HEK293 (cell line): ENCODE measurements around the gene CSNK1G3.

Experiments used
- ATF2 ChIP-seq: fragments of 450-650 bp; formaldehyde crosslinking; IDR thresholded peaks from 2 replicates; pipeline ENCODE4 v1.5.1; 2016; ENCODE audit warnings: missing biosample characterization, missing genetic modification characterization, low read depth
- CTCF ChIP-seq: fragments of 450-650 bp; formaldehyde crosslinking; IDR thresholded peaks from 2 replicates; pipeline ENCODE4 v1.5.1; 2016; ENCODE audit warnings: missing biosample characterization, missing genetic modification characterization
- OVOL3 ChIP-seq: fragments of 450-650 bp; formaldehyde crosslinking; IDR thresholded peaks from 2 replicates; pipeline ENCODE4 v1.5.1; 2016; ENCODE audit warnings: missing biosample characterization, missing genetic modification characterization
- REPIN1 ChIP-seq: fragments of 450-650 bp; formaldehyde crosslinking; IDR thresholded peaks from 2 replicates; pipeline ENCODE4 v1.5.1; 2017; ENCODE audit warnings: missing biosample characterization, missing genetic modification characterization, low read depth
- ZBTB1 ChIP-seq: fragments of 450-650 bp; formaldehyde crosslinking; IDR thresholded peaks from 2 replicates; pipeline ENCODE4 v1.5.1; 2016; ENCODE audit warnings: missing biosample characterization, missing genetic modification characterization
- ZBTB7A ChIP-seq: fragments of 450-650 bp; formaldehyde crosslinking; IDR thresholded peaks from 2 replicates; pipeline ENCODE4 v1.5.1; 2016; ENCODE audit warnings: low read depth, missing biosample characterization, missing genetic modification characterization
- ZEB2 ChIP-seq: fragments of 450-650 bp; formaldehyde crosslinking; IDR thresholded peaks from 2 replicates; pipeline ENCODE4 v1.5.1; 2016; ENCODE audit warnings: missing biosample characterization, missing genetic modification characterization
- ZNF175 ChIP-seq: fragments of 450-650 bp; formaldehyde crosslinking; IDR thresholded peaks from 2 replicates; pipeline ENCODE4 v1.5.1; 2016; ENCODE audit warnings: missing biosample characterization, missing genetic modification characterization
- ZNF274 ChIP-seq, 2 experiments: fragments of 200-500 bp in 1 of 2; fragments of 450-650 bp in 1 of 2; sonication (Bioruptor generic) in 1 of 2; formaldehyde crosslinking in 1 of 2; IDR thresholded peaks; 2 replicates each; pipeline versions ENCODE4 v1.5.1 to v1.6.1; 2014 to 2016; ENCODE audit warnings: borderline replicate concordance in 1 of 2, inconsistent platforms in 1 of 2, low read length in 1 of 2, missing biosample characterization in 1 of 2, missing genetic modification characterization in 1 of 2
- ZNF404 ChIP-seq: fragments of 450-650 bp; formaldehyde crosslinking; IDR thresholded peaks from 2 replicates; pipeline ENCODE4 v1.5.1; 2017; ENCODE audit warnings: missing biosample characterization, missing genetic modification characterization
- ZNF558 ChIP-seq: fragments of 450-650 bp; formaldehyde crosslinking; IDR thresholded peaks from 2 replicates; pipeline ENCODE4 v1.5.1; 2016; ENCODE audit warnings: missing biosample characterization, missing genetic modification characterization
- ZSCAN30 ChIP-seq: fragments of 450-650 bp; IDR thresholded peaks from 2 replicates; pipeline ENCODE4 v1.5.1; 2018; ENCODE audit warnings: missing biosample characterization, mild to moderate bottlenecking, missing genetic modification characterization, moderate library complexity
- TF ChIP-seq, protein P1 (sequence below): fragments of 450-650 bp; formaldehyde crosslinking; IDR thresholded peaks from 2 replicates; pipeline ENCODE4 v1.5.1; 2016; ENCODE audit warnings: missing biosample characterization, missing genetic modification characterization
- TF ChIP-seq, protein P2 (sequence below): fragments of 450-650 bp; formaldehyde crosslinking; IDR thresholded peaks from 2 replicates; pipeline ENCODE4 v1.5.1; 2016; ENCODE audit warnings: missing biosample characterization, missing genetic modification characterization

GRCh38 chr5:123585871-123586270, 73.9 kb downstream of the CSNK1G3 start:
- TF ChIP-seq, protein P1, sequence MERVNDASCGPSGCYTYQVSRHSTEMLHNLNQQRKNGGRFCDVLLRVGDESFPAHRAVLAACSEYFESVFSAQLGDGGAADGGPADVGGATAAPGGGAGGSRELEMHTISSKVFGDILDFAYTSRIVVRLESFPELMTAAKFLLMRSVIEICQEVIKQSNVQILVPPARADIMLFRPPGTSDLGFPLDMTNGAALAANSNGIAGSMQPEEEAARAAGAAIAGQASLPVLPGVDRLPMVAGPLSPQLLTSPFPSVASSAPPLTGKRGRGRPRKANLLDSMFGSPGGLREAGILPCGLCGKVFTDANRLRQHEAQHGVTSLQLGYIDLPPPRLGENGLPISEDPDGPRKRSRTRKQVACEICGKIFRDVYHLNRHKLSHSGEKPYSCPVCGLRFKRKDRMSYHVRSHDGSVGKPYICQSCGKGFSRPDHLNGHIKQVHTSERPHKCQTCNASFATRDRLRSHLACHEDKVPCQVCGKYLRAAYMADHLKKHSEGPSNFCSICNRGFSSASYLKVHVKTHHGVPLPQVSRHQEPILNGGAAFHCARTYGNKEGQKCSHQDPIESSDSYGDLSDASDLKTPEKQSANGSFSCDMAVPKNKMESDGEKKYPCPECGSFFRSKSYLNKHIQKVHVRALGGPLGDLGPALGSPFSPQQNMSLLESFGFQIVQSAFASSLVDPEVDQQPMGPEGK (tag by site-specific recombination): no peak
- TF ChIP-seq OVOL3 (tag by site-specific recombination) (no peak), ATF2 (tag by site-specific recombination) (no peak), CTCF (tag by site-specific recombination) (no peak), REPIN1 (tag by site-specific recombination) (no peak), ZBTB1 (tag by site-specific recombination) (no peak), ZNF274 (IDR thresholded peaks at IDR 0.05; ENCODE audit: low read length) (no peak), ZNF274 (tag by site-specific recombination; IDR thresholded peaks at IDR 0.05; ENCODE audit: borderline replicate concordance) (no peak), ZSCAN30 (tag by site-specific recombination) (no peak), ZNF558 (tag by site-specific recombination) (no peak), ZNF404 (tag by site-specific recombination) (no peak), ZBTB7A (no peak), ZNF175 (tag by site-specific recombination) (no peak), ZEB2 (tag by site-specific recombination) (no peak)
- TF ChIP-seq, protein P2, sequence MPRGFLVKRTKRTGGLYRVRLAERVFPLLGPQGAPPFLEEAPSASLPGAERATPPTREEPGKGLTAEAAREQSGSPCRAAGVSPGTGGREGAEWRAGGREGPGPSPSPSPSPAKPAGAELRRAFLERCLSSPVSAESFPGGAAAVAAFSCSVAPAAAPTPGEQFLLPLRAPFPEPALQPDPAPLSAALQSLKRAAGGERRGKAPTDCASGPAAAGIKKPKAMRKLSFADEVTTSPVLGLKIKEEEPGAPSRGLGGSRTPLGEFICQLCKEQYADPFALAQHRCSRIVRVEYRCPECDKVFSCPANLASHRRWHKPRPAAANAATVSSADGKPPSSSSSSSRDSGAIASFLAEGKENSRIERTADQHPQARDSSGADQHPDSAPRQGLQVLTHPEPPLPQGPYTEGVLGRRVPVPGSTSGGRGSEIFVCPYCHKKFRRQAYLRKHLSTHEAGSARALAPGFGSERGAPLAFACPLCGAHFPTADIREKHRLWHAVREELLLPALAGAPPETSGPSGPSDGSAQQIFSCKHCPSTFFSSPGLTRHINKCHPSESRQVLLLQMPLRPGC (tag by site-specific recombination): no peak
